ENCODE measurements around the gene COLGALT1. TPM values are rescaled to one million over a fixed set of nuclear protein-coding genes. Genes with fewer than 3 reads are reported as not detected.

COLGALT1 gene
- total and polyA plus RNA-seq, 9 of the 15 experiments (the other 6 are each of a cell fraction or from before 2014, with no cell fraction given): 4.9 to 119 (median 82.6) TPM

DNA sequence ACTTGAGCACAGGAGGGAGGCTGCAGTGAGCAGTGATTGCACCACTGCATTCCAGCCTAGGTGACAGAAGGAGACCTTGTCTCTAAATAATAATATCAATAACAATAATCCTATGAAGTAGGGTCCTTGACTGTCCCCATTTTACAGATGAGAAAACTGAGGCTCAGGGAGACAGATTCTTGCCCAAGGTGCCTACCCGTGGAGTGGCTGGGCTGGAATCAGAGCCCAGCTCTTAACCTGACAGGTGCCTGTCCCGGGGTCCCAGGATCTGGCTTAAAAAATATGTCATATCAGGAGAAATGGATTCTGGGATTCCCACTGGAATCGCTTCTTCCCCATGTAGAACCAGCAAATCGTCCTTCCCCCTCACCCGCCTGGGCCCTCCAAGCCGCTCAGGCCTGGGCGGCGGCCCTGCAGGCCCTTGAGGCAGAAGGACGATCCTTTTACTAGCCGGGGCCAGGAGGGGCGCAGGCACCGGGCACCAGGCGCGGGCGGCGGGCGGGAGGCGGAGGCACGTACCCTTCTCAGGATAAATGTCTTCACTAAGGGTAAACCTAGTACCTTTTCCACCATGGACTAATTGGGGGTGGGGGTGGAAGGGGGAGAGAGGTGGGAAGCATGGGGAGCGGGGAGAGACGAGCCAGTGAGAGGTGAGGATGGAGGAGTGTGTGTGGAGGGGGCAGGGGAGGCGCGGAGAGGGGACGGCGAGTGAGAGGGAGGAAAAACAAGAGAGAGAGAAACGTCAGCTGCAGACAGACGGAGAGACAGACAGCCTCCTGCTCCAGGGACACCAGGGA, 60.6 kb downstream of the COLGALT1 start (continued):
- peak; percentile 21 for TF ChIP-seq KDM5B (IDR thresholded peaks at IDR 0.05; ENCODE audit: insufficient replicate concordance, low read depth, low read length)
- TF ChIP-seq, protein P1, sequence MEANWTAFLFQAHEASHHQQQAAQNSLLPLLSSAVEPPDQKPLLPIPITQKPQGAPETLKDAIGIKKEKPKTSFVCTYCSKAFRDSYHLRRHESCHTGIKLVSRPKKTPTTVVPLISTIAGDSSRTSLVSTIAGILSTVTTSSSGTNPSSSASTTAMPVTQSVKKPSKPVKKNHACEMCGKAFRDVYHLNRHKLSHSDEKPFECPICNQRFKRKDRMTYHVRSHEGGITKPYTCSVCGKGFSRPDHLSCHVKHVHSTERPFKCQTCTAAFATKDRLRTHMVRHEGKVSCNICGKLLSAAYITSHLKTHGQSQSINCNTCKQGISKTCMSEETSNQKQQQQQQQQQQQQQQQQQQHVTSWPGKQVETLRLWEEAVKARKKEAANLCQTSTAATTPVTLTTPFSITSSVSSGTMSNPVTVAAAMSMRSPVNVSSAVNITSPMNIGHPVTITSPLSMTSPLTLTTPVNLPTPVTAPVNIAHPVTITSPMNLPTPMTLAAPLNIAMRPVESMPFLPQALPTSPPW (CRISPR knock-in tag; IDR thresholded peaks at IDR 0.05): no peak; the same call in 1 of the 2 replicates

DNA sequence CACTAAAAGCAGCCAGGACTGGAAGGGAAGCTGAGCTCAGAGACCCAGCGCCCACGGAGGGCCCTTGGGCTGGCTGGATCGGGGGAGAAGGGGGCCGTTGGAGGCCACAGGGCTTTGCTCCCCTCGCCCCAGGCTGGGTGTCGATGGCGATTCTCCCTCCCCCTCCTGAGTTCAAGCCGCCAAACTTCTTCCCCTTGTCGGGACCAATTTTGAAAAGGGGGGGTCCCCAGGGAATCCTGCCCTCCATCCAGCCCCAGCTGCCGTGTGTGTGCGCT, 61.2 kb downstream of the COLGALT1 start:
- Histone ChIP-seq H2AFZ (ENCODE audit: low read depth, low read length) (peak overlapping the region; percentile 91), H3K27ac (ENCODE audit: extremely low read depth, low read depth, low read length) (peak overlapping the region; percentile 82), H3K4me3 (peak overlapping the region; percentile 47), H3K9me3 (replicated peaks; ENCODE audit: control insufficient read depth, insufficient read depth, low read depth, low read length) (no peaks in the 10 kb centered on the region), H3K9ac (ENCODE audit: insufficient read depth in 1 of 2, low read depth in 2 of 2, low read length in 2 of 2) (peak overlapping the region; percentile 75 to 99), H3K4me2 (ENCODE audit: insufficient read depth, low read length) (peak overlapping the region; percentile 89), H3K79me2 (ENCODE audit: control insufficient read depth, insufficient read depth, low read length) (no peaks in the 10 kb centered on the region), H4K20me1 (replicated peaks; ENCODE audit: control insufficient read depth, insufficient read depth, low read length) (peaks cover 5% of the 10 kb centered on the region), H3K27me3 (ENCODE audit: control insufficient read depth in 2 of 2, insufficient read depth in 2 of 2, low read length in 2 of 2) (no peaks in the 10 kb centered on the region; a peak in 1 of 5 replicates), H3K9me1 (ENCODE audit: control insufficient read depth, insufficient read depth, low read length) (peaks cover 3% of the 10 kb centered on the region), H3K36me3 (ENCODE audit: control insufficient read depth, insufficient read depth, low read length) (no peaks in the 10 kb centered on the region), H3K4me1 (replicated peaks in 1 of 2; ENCODE audit: control insufficient read depth in 2 of 2, insufficient read depth in 2 of 2, low read length in 2 of 2) (peaks cover 2 to 37% of the 10 kb centered on the region in 2 experiments; a peak in 4 of 5 replicates)
- DNase-seq (ENCODE audit: extremely low read depth in 1 of 4, low spot score in 3 of 4) (no peak), FAIRE-seq (no peak), ATAC-seq (peak; percentile 52)
- WGBS (ENCODE audit: insufficient coverage, low coverage, missing lambda C conversion rate): 3% methylated on average over 11 of the region's 11 CpGs
- ChIA-PET POLR2A (interaction anchor here (0.6 to 1.7 kb wide), 6 partner anchors 9 to 1499 kb away, joined by 3 to 6 read pairs (median 3); no protein-coding TSS in a partner anchor), CTCF (ENCODE audit: low intra/inter-chr PET ratio) (no interaction called here)
- BruUV-seq (replicated peaks): no TSS peak
- intact Hi-C loops (cut with micrococcal nuclease) (no loop called here), in situ Hi-C loops (cut with MboI) (no loop called here)
- TF ChIP-seq ZFP36 (IDR thresholded peaks at IDR 0.05; ENCODE audit: low read depth, low read length, partially characterized antibody) (no peak), SMARCA4 (IDR thresholded peaks at IDR 0.05) (0 out of 2 replicates have a peak, but pooled peaks have one; percentile 5), GABPB1 (CRISPR knock-in tag; IDR thresholded peaks at IDR 0.05) (no peak), SREBF1 (IDR thresholded peaks at IDR 0.05; ENCODE audit: borderline replicate concordance, low read depth, low read length) (no peak), SAP30 (IDR thresholded peaks at IDR 0.05; ENCODE audit: borderline replicate concordance, insufficient read depth, low read depth, low read length, poor library complexity, severe bottlenecking) (peak; percentile 45)
- TF ChIP-seq, protein P2, sequence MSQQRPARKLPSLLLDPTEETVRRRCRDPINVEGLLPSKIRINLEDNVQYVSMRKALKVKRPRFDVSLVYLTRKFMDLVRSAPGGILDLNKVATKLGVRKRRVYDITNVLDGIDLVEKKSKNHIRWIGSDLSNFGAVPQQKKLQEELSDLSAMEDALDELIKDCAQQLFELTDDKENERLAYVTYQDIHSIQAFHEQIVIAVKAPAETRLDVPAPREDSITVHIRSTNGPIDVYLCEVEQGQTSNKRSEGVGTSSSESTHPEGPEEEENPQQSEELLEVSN (IDR thresholded peaks at IDR 0.05; ENCODE audit: borderline replicate concordance in 1 of 2, extremely low read depth in 1 of 2, insufficient read depth in 1 of 2, insufficient read length in 1 of 2, low read depth in 1 of 2, low read length in 1 of 2, poor library complexity in 1 of 2, severe bottlenecking in 1 of 2): no peak
- TF ChIP-seq, protein P3, sequence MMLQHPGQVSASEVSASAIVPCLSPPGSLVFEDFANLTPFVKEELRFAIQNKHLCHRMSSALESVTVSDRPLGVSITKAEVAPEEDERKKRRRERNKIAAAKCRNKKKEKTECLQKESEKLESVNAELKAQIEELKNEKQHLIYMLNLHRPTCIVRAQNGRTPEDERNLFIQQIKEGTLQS (IDR thresholded peaks at IDR 0.05): no peak
- TF ChIP-seq, protein P3 (CRISPR knock-in tag; conservative IDR thresholded peaks at IDR 0.05): no peak
- TF ChIP-seq, protein P4, sequence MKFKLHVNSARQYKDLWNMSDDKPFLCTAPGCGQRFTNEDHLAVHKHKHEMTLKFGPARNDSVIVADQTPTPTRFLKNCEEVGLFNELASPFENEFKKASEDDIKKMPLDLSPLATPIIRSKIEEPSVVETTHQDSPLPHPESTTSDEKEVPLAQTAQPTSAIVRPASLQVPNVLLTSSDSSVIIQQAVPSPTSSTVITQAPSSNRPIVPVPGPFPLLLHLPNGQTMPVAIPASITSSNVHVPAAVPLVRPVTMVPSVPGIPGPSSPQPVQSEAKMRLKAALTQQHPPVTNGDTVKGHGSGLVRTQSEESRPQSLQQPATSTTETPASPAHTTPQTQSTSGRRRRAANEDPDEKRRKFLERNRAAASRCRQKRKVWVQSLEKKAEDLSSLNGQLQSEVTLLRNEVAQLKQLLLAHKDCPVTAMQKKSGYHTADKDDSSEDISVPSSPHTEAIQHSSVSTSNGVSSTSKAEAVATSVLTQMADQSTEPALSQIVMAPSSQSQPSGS (CRISPR knock-in tag; IDR thresholded peaks at IDR 0.05): no peak
- TF ChIP-seq, protein P5, sequence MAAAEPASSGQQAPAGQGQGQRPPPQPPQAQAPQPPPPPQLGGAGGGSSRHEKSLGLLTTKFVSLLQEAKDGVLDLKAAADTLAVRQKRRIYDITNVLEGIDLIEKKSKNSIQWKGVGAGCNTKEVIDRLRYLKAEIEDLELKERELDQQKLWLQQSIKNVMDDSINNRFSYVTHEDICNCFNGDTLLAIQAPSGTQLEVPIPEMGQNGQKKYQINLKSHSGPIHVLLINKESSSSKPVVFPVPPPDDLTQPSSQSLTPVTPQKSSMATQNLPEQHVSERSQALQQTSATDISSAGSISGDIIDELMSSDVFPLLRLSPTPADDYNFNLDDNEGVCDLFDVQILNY (CRISPR knock-in tag; IDR thresholded peaks at IDR 0.05): no peak

Data from K562 (cell line).